ENCODE results near the gene CEP57L1. TPM values are rescaled to one million over a fixed set of nuclear protein-coding genes. Genes with fewer than 3 reads are reported as not detected.

Gene CEP57L1
- total RNA-seq, 1 donor from 2014 or later = 9.7 TPM

DNA sequence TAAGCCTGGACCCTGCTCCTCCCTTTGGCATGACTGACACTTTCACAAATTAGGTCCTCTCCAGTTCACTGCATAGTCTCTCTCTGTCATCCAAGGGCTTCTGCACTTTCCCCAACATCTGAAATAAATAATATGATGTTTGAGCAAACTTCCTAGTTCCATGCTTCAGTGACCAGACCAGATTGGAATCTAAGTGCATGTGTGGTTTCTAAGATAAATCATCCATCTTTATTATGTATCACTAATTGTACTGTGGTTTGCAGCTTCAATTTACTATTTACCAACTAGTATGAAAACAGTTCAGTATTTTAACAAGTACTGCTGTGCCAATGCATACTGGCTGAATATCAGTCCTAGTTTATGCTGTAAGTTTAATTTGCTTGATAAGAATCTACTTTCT is 19.4 kb upstream of the CEP57L1 start:
- Histone ChIP-seq H3K4me3 (no peak overlapping the region), H3K27me3 (no peaks in the 10 kb centered on the region), H3K9me3 (no peaks in the 10 kb centered on the region), H3K4me1 (peaks cover 19% of the 10 kb centered on the region), H3K36me3 (no peaks in the 10 kb centered on the region), H3K27ac (no peak overlapping the region)
- DNase-seq (no peak), ATAC-seq (no peak)
- TF ChIP-seq, protein P1, sequence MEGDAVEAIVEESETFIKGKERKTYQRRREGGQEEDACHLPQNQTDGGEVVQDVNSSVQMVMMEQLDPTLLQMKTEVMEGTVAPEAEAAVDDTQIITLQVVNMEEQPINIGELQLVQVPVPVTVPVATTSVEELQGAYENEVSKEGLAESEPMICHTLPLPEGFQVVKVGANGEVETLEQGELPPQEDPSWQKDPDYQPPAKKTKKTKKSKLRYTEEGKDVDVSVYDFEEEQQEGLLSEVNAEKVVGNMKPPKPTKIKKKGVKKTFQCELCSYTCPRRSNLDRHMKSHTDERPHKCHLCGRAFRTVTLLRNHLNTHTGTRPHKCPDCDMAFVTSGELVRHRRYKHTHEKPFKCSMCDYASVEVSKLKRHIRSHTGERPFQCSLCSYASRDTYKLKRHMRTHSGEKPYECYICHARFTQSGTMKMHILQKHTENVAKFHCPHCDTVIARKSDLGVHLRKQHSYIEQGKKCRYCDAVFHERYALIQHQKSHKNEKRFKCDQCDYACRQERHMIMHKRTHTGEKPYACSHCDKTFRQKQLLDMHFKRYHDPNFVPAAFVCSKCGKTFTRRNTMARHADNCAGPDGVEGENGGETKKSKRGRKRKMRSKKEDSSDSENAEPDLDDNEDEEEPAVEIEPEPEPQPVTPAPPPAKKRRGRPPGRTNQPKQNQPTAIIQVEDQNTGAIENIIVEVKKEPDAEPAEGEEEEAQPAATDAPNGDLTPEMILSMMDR (IDR thresholded peaks at IDR 0.05) = no peak
- intact Hi-C loops (cut with DNase I) = no loop called here

DNA sequence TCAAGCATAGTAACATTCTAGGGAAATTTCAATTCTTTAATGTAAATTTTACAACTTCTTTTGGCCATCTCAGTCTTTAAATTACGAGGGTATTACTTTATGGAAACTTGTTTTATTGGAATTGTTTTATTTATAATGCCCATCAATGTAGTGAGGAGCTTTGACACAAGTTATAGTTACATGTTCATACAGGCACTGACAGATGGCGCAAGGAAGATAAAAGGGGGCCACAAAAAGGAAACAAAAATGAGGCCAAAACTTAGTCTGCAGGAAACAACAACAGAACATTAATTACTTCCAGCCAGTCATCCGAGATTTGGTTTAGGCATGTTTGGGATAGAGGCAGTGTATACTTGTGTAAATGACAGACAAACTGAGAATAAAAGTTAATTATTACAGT is 18.9 kb upstream of the CEP57L1 start:
- Histone ChIP-seq H3K27me3 (no peaks in the 10 kb centered on the region), H3K4me1 (peaks cover 17% of the 10 kb centered on the region), H3K36me3 (no peaks in the 10 kb centered on the region), H3K27ac (no peak overlapping the region), H3K4me3 (no peak overlapping the region), H3K9me3 (no peaks in the 10 kb centered on the region)
- intact Hi-C loops (cut with DNase I) = no loop called here
- DNase-seq (no peak), ATAC-seq (no peak)
- TF ChIP-seq, protein P1 (IDR thresholded peaks at IDR 0.05) = no peak

DNA sequence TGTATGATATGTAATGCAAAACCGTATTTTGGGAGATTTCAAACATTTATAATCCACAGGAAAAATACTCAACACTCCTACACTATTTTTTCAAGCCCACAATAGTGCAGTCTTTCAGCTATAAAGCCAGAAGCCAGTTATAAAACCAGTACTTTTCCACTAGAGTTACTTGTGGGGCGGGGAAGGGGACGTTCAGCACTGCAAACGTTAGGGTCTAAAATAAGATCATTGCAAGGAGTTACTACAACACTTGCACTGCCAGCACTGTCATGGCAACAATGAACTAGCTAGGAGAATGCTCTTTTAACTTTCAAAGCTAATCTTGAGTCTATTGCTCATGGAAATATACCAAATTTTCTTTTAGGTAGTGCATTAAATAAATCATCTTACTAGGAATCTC is 15.3 kb upstream of the CEP57L1 start:
- H3K9me3 ChIP-seq = no peaks in the 10 kb centered on the region
- intact Hi-C loops (cut with DNase I) = no loop called here
- H3K27me3 ChIP-seq = no peaks in the 10 kb centered on the region
- no peak overlapping the region for H3K27ac ChIP-seq
- no peaks in the 10 kb centered on the region for H3K4me1 ChIP-seq
- TF ChIP-seq, protein P1 (IDR thresholded peaks at IDR 0.05) = no peak
- no peak overlapping the region for H3K4me3 ChIP-seq
- no peak for DNase-seq
- ATAC-seq = no peak
- peaks cover 4% of the 10 kb centered on the region for H3K36me3 ChIP-seq

DNA sequence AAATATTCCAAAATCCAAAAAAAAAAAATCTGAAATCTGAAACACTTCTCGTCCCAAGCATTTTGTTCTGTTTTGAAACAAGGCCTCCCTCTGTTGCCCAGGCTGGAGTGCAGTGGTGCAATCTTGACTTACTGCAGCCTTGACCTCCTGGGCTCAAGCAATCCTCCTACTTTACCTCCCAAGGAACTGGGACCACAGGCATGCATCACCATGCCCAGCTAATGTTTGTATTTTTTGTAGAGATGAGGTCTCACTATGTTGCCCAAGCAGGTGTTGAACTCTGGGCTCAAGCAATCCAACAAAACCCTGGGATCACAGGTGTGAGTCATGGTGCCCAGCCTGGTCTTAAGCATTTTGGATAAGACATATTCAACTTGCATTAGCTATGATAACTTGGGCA is 14.3 kb upstream of the CEP57L1 start:
- no peak overlapping the region for H3K4me3 ChIP-seq
- H3K9me3 ChIP-seq = no peaks in the 10 kb centered on the region
- H3K27ac ChIP-seq = no peak overlapping the region
- no peaks in the 10 kb centered on the region for H3K27me3 ChIP-seq
- TF ChIP-seq, protein P1 (IDR thresholded peaks at IDR 0.05) = no peak
- H3K4me1 ChIP-seq = no peaks in the 10 kb centered on the region
- intact Hi-C loops (cut with DNase I) = no loop called here
- no peak for DNase-seq
- ATAC-seq = no peak
- H3K36me3 ChIP-seq = peaks cover 4% of the 10 kb centered on the region

DNA sequence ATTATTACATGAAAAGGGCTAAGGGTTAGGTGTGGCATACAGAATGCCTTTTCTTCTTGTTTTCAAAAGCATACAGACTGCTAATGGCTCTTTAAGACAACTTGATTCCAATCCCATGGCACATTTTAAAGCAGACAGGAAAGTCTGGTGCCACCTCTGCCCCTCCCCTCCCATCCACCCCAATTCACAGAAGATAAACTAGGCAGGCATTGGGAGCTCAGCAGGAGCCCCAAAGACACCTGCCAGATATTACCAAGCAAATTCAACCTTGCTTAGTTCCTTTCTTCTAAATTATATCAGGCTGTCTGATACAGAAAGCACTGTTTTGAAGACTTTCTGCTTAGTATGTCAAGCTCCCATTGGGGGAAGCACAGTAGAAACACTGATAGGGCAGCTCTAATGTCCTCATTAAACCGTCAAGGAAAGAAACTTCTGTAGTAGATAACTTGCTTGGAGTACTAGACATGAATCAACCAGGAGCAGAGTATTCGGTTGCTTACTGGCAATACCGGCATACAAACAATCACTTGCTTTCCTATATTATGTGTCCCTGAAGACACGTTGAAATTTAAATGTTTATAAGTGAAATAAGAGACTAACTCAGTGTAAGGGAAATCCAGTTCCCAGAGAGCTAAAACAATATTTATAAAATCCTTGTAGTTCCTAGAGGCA is 13.7 kb upstream of the CEP57L1 start:
- intact Hi-C loops (cut with DNase I) = no loop called here
- H3K4me1 ChIP-seq = no peaks in the 10 kb centered on the region
- peaks cover 4% of the 10 kb centered on the region for H3K36me3 ChIP-seq
- H3K4me3 ChIP-seq = no peak overlapping the region
- no peaks in the 10 kb centered on the region for H3K9me3 ChIP-seq
- TF ChIP-seq, protein P1 (IDR thresholded peaks at IDR 0.05) = no peak
- H3K27ac ChIP-seq = no peak overlapping the region
- DNase-seq (no peak), ATAC-seq (no peak)
- H3K27me3 ChIP-seq = no peaks in the 10 kb centered on the region

DNA sequence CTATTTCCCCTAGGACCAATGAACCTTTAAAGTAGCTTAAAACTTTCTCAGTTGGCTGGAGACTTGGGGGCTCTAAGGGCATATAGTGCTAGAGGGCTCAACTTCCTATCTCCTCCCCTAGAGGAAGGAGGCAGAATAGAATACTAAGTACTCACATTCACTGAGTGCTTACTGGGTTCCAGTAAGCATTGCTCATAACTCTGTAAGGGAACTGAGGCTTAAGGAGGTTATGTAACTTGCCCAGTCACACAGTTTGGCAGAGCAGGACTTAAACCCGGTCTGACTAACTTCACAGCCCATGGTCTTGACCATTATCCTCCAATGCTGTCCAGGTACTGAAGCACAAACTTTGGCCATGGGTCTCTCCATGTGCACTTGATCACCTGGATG is 13.1 kb upstream of the CEP57L1 start:
- Histone ChIP-seq H3K4me3 (no peak overlapping the region), H3K36me3 (peaks cover 6% of the 10 kb centered on the region), H3K27ac (no peak overlapping the region), H3K4me1 (no peaks in the 10 kb centered on the region), H3K9me3 (no peaks in the 10 kb centered on the region), H3K27me3 (no peaks in the 10 kb centered on the region)
- ATAC-seq = peak; percentile 75
- intact Hi-C loops (cut with DNase I) = no loop called here
- TF ChIP-seq, protein P1 (IDR thresholded peaks at IDR 0.05) = no peak
- no peak for DNase-seq
